Kidney (tissue), 14 donors: ENCODE data around the gene POLD4. TPM values are rescaled to one million over a fixed set of nuclear protein-coding genes. Genes with fewer than 3 reads are reported as not detected.

Experiments used
- DNase-seq, 5 donors: peaks; one replicate each; pipeline ENCODE4 v3.0.0-alpha.2; 2013 to 2020
- FAIRE-seq: peaks from 2 replicates; lab custom pipeline; 2012; peaks lifted over from hg19 to GRCh38; lab: Jason Lieb, UNC
- H3K27ac ChIP-seq, 2 donors: one replicate each; pipeline ENCODE4 v1.7.0; 2013; ENCODE audit warnings: low read depth in 2 of 2, low read length in 2 of 2, inconsistent platforms in 1 of 2
- H3K27me3 ChIP-seq: one replicate; pipeline ENCODE4 v1.7.1; 2013; ENCODE audit warnings: low read length, inconsistent platforms; ENCODE audit not compliant: control insufficient read depth, insufficient read depth
- H3K36me3 ChIP-seq, 3 donors: one replicate each; pipeline versions ENCODE4 v1.7.0 to v1.7.1; 2013; ENCODE audit warnings: low read length in 3 of 3, control low read depth in 1 of 3, inconsistent platforms in 1 of 3; ENCODE audit not compliant: insufficient read depth in 3 of 3, control insufficient read depth in 2 of 3
- H3K4me1 ChIP-seq, 3 donors: one replicate each; pipeline versions ENCODE4 v1.7.0 to v1.7.1; 2013; ENCODE audit warnings: low read length in 3 of 3, inconsistent platforms in 1 of 3, low read depth in 1 of 3; ENCODE audit not compliant: control insufficient read depth in 2 of 3, insufficient read depth in 2 of 3
- H3K4me3 ChIP-seq, 3 donors: one replicate each; pipeline versions ENCODE4 v1.7.0 to v1.8.1; 2013; ENCODE audit warnings: low read length in 3 of 3, control low read depth in 1 of 3, inconsistent platforms in 1 of 3
- H3K9ac ChIP-seq, 3 donors: one replicate each; pipeline versions ENCODE4 v1.7.0 to v1.7.1; 2013; ENCODE audit warnings: low read length in 3 of 3, control low read depth in 1 of 3, inconsistent platforms in 1 of 3
- H3K9me3 ChIP-seq, 3 donors: one replicate each; pipeline versions ENCODE4 v1.7.0 to v1.7.1; 2013; ENCODE audit warnings: low read length in 3 of 3, control low read depth in 1 of 3, inconsistent platforms in 1 of 3; ENCODE audit not compliant: control insufficient read depth in 2 of 3, insufficient read depth in 1 of 3
- intact Hi-C: fragments of 100-400 bp; cut with DNase I; formaldehyde crosslinking; loops from one replicate; pipeline ENCODE4 v1.11.1; 2022
- polyA plus RNA-seq: library from polyadenylated mRNA; stranded (reverse); fragments of 350-450 nt; fragmentation: Illumina TruSeq; extraction: RNeasy Lipid Tissue Mini Kit (QIAGEN cat#74804); gene quantifications from one replicate; pipeline ENCODE4 v1.2.3, GENCODE V29; 2014; ENCODE audit warnings: low read depth, low replicate concordance; ENCODE audit not compliant: insufficient read depth
- total RNA-seq: library from RNA; stranded (reverse); fragmentation: NEBNext Ultra II Directional; extraction: Animal tissue kit (Norgen Biotek cat#: 25700); gene quantifications from one replicate; pipeline ENCODE4 v1.2.1, GENCODE V29; 2021
- TF ChIP-seq, protein P1 (sequence below): IDR thresholded peaks from 3 replicates; pipeline ENCODE4 v1.5.1; 2012; ENCODE audit warnings: mild to moderate bottlenecking, moderate library complexity, borderline replicate concordance; ENCODE audit not compliant: insufficient read depth; ENCODE audit errors: extremely low read depth
- donor health status: control.
- donor health status: control.
- donor health status: control.
- donor health status: control.
- donor health status: control.
- donor health status: DM: yes; HTN: yes; CAD: no.
- donor health status: Normal renal cell carcinoma (clear cell type).

Gene POLD4
- total and polyA plus RNA-seq, 2 donors from 2014 or later: 54.4 to 174 TPM

DNA sequence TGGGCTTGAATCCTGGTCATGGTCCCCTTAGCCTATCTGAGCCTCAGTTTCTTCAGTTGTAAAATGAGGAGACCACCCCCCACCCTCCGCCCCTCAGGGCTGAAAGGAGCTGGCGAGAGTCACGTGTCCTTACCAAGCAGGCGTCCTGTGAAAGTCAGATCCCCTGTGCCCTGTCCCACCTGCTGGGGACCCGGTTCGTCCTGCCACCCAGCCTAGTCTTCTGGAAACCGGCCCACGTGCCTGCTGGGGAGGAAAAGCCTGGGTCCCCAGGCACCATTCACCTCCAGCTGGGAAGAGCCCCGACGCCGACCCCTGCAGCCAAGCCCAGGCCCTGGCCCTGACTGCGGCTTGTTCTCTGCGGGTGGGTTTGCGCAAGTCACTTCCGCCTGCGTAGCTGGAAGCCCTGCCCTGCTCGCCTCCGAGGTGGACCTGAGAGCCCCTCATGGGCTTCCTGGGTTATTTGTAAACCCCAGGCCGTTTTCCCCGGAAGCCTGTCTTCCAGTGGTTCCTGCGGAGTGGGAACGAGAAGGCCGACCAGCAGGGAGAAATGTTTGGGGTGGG lies 50.7 kb downstream of the POLD4 start:
- intact Hi-C loops: no loop called here
- H3K4me3 ChIP-seq: peak overlapping the region; percentile 20 to 67 (median 59)
- peak overlapping the region; percentile 69 to 83 for H3K27ac ChIP-seq
- no peaks in the 10 kb centered on the region for H3K27me3 ChIP-seq
- TF ChIP-seq, protein P1, sequence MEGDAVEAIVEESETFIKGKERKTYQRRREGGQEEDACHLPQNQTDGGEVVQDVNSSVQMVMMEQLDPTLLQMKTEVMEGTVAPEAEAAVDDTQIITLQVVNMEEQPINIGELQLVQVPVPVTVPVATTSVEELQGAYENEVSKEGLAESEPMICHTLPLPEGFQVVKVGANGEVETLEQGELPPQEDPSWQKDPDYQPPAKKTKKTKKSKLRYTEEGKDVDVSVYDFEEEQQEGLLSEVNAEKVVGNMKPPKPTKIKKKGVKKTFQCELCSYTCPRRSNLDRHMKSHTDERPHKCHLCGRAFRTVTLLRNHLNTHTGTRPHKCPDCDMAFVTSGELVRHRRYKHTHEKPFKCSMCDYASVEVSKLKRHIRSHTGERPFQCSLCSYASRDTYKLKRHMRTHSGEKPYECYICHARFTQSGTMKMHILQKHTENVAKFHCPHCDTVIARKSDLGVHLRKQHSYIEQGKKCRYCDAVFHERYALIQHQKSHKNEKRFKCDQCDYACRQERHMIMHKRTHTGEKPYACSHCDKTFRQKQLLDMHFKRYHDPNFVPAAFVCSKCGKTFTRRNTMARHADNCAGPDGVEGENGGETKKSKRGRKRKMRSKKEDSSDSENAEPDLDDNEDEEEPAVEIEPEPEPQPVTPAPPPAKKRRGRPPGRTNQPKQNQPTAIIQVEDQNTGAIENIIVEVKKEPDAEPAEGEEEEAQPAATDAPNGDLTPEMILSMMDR: no peak
- H3K4me1 ChIP-seq: peaks cover 0 to 21% (median 5%) of the 10 kb centered on the region in 3 donors
- DNase-seq: peak in 4 of 5 donors; percentile 36 to 85 (median 62)
- H3K36me3 ChIP-seq: peaks cover 0 to 4% (median 2%) of the 10 kb centered on the region in 3 donors
- no peak for FAIRE-seq
- no peaks in the 10 kb centered on the region for H3K9me3 ChIP-seq
- peak overlapping the region in 2 of 3 donors; percentile 54 to 67 for H3K9ac ChIP-seq

DNA sequence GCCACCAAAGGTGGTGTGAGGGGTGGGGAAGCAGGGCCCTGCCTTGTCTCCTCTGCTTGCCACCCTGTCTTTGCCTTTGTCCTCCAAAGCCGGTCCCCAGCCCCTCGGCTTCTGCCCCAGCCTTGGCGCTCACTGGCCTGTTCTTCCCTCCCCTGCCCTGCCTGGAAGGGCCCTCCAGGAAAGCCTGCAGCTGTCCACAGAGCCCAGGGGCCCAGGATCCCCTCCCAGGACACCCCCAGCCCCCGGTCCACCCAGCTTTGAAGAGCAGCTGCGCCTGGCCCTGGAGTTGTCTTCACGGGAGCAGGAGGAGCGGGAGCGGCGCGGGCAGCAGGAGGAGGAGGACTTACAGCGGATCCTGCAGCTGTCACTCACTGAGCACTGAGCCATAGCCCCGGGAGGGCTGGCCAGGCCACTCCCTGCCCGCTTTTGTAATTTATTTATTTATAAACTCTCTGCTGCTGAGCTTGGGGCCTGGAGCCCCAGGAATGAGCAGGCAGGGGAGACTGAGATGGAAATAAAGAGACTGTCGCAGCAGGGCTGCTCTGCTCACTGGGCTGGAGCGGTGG lies 51.3 kb downstream of the POLD4 start:
- H3K27me3 ChIP-seq: no peaks in the 10 kb centered on the region
- no peak for FAIRE-seq
- intact Hi-C loops: no loop called here
- H3K4me3 ChIP-seq: peak overlapping the region in 2 of 3 donors; percentile 59 to 67
- TF ChIP-seq, protein P1: no peak
- DNase-seq: peak; percentile 86 to 91 (median 90)
- H3K9ac ChIP-seq: peak overlapping the region in 1 of 3 donors; percentile 67
- H3K27ac ChIP-seq: peak overlapping the region; percentile 69 to 83
- H3K4me1 ChIP-seq: peaks cover 0 to 21% (median 5%) of the 10 kb centered on the region in 3 donors
- H3K9me3 ChIP-seq: no peaks in the 10 kb centered on the region
- peaks cover 0 to 4% (median 2%) of the 10 kb centered on the region in 3 donors for H3K36me3 ChIP-seq

DNA sequence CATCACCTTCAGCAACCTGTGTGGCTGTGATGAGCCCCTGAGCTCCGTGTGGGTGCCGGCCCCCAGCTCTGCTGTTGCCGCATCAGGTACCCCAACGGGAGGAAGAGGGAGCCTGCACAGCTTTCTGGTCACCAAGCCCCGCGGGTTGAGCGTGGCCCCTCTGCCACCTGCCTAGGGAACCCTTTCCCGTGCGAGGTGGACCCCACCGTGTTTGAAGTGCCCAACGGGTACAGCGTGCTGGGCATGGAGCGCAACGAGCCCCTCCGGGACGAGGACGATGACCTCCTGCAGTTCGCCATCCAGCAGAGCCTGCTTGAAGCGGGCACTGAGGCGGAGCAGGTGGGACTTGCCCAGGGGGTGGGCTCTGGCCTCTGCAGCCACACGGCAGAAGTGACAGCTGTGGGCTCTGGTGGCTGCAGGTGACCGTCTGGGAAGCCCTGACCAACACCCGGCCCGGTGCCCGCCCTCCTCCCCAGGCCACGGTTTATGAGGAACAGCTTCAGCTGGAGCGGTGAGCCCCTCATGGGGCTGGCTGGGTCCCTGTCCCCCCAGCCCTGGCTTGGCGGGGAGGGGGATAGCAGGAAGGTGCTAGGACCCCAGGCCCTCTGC lies 51.9 kb downstream of the POLD4 start:
- FAIRE-seq (no peak), DNase-seq (peak in 3 of 5 donors; percentile 11 to 81 (median 65))
- Histone ChIP-seq H3K36me3 (peaks cover 0 to 4% (median 2%) of the 10 kb centered on the region in 3 donors), H3K4me1 (peaks cover 0 to 21% (median 5%) of the 10 kb centered on the region in 3 donors), H3K27me3 (no peaks in the 10 kb centered on the region), H3K9ac (no peak overlapping the region), H3K4me3 (peak overlapping the region in 1 of 3 donors; percentile 21), H3K9me3 (no peaks in the 10 kb centered on the region), H3K27ac (no peak overlapping the region)
- intact Hi-C loops: no loop called here
- TF ChIP-seq, protein P1: no peak

Other genes starting within 250 kb of the POLD4 start
- 82.6 TPM for gene KDM2A, start 234.3 kb downstream of the POLD4 start, total RNA-seq
- 16.2 TPM for gene KDM2A, start 234.3 kb downstream of the POLD4 start, polyA plus RNA-seq
- gene GRK2, start 87.1 kb downstream of the POLD4 start, total RNA-seq: 80.8 TPM
- 28.2 TPM for gene GRK2, start 87.1 kb downstream of the POLD4 start, polyA plus RNA-seq
- gene ANKRD13D, start 64.2 kb downstream of the POLD4 start, total RNA-seq: 68.3 TPM
- gene ANKRD13D, start 64.2 kb downstream of the POLD4 start, polyA plus RNA-seq: 21.9 TPM
- gene SSH3, start 50.0 kb downstream of the POLD4 start, total RNA-seq: 68.9 TPM
- gene SSH3, start 50.0 kb downstream of the POLD4 start, polyA plus RNA-seq: 25.0 TPM
- gene CLCF1, start 20.1 kb upstream of the POLD4 start, total RNA-seq: 15.8 TPM
- gene CLCF1, start 20.1 kb upstream of the POLD4 start, polyA plus RNA-seq: 5.7 TPM
- gene RAD9A, start 38.4 kb upstream of the POLD4 start, total RNA-seq: 17.8 TPM
- gene RAD9A, start 38.4 kb upstream of the POLD4 start, polyA plus RNA-seq: 16.4 TPM
- 155 TPM for gene PPP1CA, start 48.3 kb upstream of the POLD4 start, total RNA-seq
- gene PPP1CA, start 48.3 kb upstream of the POLD4 start, polyA plus RNA-seq: 210 TPM
- gene TBC1D10C, start 50.5 kb upstream of the POLD4 start, total RNA-seq: 13.9 TPM
- 1.7 TPM for gene TBC1D10C, start 50.5 kb upstream of the POLD4 start, polyA plus RNA-seq
- 1.7 TPM for gene CARNS1, start 62.1 kb upstream of the POLD4 start, total RNA-seq
- 0.80 TPM for gene CARNS1, start 62.1 kb upstream of the POLD4 start, polyA plus RNA-seq
- 41.3 TPM for gene RPS6KB2, start 74.9 kb upstream of the POLD4 start, total RNA-seq
- gene RPS6KB2, start 74.9 kb upstream of the POLD4 start, polyA plus RNA-seq: 45.4 TPM
- 20.3 TPM for gene PTPRCAP, start 84.1 kb upstream of the POLD4 start, total RNA-seq
- 4.7 TPM for gene PTPRCAP, start 84.1 kb upstream of the POLD4 start, polyA plus RNA-seq
- gene CORO1B, start 89.9 kb upstream of the POLD4 start, total RNA-seq: 121 TPM
- gene CORO1B, start 89.9 kb upstream of the POLD4 start, polyA plus RNA-seq: 67.2 TPM
- gene GPR152, start 99.2 kb upstream of the POLD4 start, total RNA-seq: not detected
- not detected for gene GPR152, start 99.2 kb upstream of the POLD4 start, polyA plus RNA-seq
- gene CABP4, start 101.8 kb upstream of the POLD4 start, total RNA-seq: 3.1 TPM
- 0.49 TPM for gene CABP4, start 101.8 kb upstream of the POLD4 start, polyA plus RNA-seq
- gene TMEM134, start 115.7 kb upstream of the POLD4 start, total RNA-seq: 65.5 TPM
- gene TMEM134, start 115.7 kb upstream of the POLD4 start, polyA plus RNA-seq: 127 TPM
- 61.5 TPM for gene AIP, start 129.5 kb upstream of the POLD4 start, total RNA-seq
- gene AIP, start 129.5 kb upstream of the POLD4 start, polyA plus RNA-seq: 135 TPM
- 74.7 TPM for gene PITPNM1, start 151.8 kb upstream of the POLD4 start, total RNA-seq
- 19.3 TPM for gene PITPNM1, start 151.8 kb upstream of the POLD4 start, polyA plus RNA-seq
- 98.4 TPM for gene CDK2AP2, start 154.6 kb upstream of the POLD4 start, total RNA-seq
- 188 TPM for gene CDK2AP2, start 154.6 kb upstream of the POLD4 start, polyA plus RNA-seq
- gene CABP2, start 169.9 kb upstream of the POLD4 start, total RNA-seq: not detected
- gene CABP2, start 169.9 kb upstream of the POLD4 start, polyA plus RNA-seq: not detected
- gene GSTP1, start 230.3 kb upstream of the POLD4 start, total RNA-seq: 800 TPM
- gene GSTP1, start 230.3 kb upstream of the POLD4 start, polyA plus RNA-seq: 1,687 TPM